Measurements from ENCODE around the gene SLC16A13.

DNA sequence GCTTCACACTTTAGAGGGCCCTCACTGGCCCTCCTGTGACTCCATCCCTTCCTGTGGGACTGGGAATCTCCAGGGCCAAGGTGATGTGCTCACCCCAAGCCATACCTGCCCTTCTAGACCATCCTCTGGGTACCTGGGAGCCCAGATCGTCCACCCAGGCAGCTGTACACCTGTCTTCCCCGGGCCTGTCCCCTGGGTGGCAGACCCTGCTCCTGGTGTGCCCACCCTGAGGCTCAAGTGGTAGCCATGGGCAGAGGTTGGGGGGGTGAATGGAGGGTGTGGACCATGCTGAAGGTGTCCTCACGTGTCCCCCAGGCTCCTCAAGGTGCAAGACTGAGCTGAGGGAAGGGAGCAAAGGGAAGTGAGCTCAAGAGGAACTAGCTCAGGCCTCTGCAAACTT is 34.9 kb downstream of the SLC16A13 start:
- TF ChIP-seq, protein P1, sequence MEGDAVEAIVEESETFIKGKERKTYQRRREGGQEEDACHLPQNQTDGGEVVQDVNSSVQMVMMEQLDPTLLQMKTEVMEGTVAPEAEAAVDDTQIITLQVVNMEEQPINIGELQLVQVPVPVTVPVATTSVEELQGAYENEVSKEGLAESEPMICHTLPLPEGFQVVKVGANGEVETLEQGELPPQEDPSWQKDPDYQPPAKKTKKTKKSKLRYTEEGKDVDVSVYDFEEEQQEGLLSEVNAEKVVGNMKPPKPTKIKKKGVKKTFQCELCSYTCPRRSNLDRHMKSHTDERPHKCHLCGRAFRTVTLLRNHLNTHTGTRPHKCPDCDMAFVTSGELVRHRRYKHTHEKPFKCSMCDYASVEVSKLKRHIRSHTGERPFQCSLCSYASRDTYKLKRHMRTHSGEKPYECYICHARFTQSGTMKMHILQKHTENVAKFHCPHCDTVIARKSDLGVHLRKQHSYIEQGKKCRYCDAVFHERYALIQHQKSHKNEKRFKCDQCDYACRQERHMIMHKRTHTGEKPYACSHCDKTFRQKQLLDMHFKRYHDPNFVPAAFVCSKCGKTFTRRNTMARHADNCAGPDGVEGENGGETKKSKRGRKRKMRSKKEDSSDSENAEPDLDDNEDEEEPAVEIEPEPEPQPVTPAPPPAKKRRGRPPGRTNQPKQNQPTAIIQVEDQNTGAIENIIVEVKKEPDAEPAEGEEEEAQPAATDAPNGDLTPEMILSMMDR (IDR thresholded peaks at IDR 0.05; ENCODE audit: low read depth, low read length) = no peak
- TF ChIP-seq EZH2phosphoT487 (IDR thresholded peaks at IDR 0.05; ENCODE audit: low read depth) = no peak

Measured in OCI-LY3 (cell line).